Naive thymus-derived CD4-positive, alpha-beta T cell (primary cell): ENCODE results near the gene IFIT1. TPM values are rescaled to one million over a fixed set of nuclear protein-coding genes. Genes with fewer than 3 reads are reported as not detected.
A peak's percentile ranks its signal among the peaks of the same experiment; 100 is the strongest.

Experiments used
- ATAC-seq: fragments of 150-1000 bp; cut with Tn5 transposase; 2 replicates; pipeline ENCODE4 v1.10.0; 2021; ENCODE audit warnings: mild to moderate bottlenecking, moderate library complexity
- CTCF ChIA-PET: fragments of 350-600 bp; sonication (Branson Sonifier 250); formaldehyde crosslinking; loops from one replicate; lab custom pipeline; 2021; ENCODE audit warnings: antibody characterized with exemption; lab: Charles Lee
- POLR2A ChIA-PET: fragments of 350-600 bp; sonication (Branson Sonifier 250); formaldehyde crosslinking; loops from one replicate; lab custom pipeline; 2021; ENCODE audit warnings: antibody characterized with exemption, inconsistent platforms; lab: Charles Lee
- DNase-seq, 9 donors: peaks; one replicate each; pipeline versions ENCODE4 v3.0.0 to v3.0.0-alpha.2; 2020 to 2022; ENCODE audit warnings: mixed read lengths in 1 of 9
- H3K27ac ChIP-seq: one replicate; pipeline ENCODE4 v1.7.0; 2013; ENCODE audit warnings: mild to moderate bottlenecking, low read depth, low read length, moderate library complexity
- H3K27me3 ChIP-seq, 2 donors: one replicate each; pipeline ENCODE4 v1.7.0; 2013; ENCODE audit warnings: low read length in 2 of 2, mild to moderate bottlenecking in 2 of 2, moderate library complexity in 2 of 2; ENCODE audit not compliant: control insufficient read depth in 2 of 2, insufficient read depth in 2 of 2
- H3K36me3 ChIP-seq, 3 experiments: 1 replicate in 2 of 3; 2 replicates in 1 of 3; pipeline ENCODE4 v1.7.0; 2013; ENCODE audit warnings: low read length in 3 of 3, mild to moderate bottlenecking in 3 of 3, moderate library complexity in 1 of 3; ENCODE audit not compliant: insufficient read depth in 3 of 3, control insufficient read depth in 2 of 3
- H3K4me1 ChIP-seq, 2 donors: one replicate each; pipeline ENCODE4 v1.7.0; 2013; ENCODE audit warnings: low read length in 2 of 2, mild to moderate bottlenecking in 2 of 2, moderate library complexity in 1 of 2; ENCODE audit not compliant: control insufficient read depth in 2 of 2, insufficient read depth in 2 of 2
- H3K4me3 ChIP-seq: 2 replicates; pipeline ENCODE4 v1.7.0; 2013; ENCODE audit warnings: mild to moderate bottlenecking, low read length
- H3K9me3 ChIP-seq, 3 experiments: 1 replicate in 2 of 3; 2 replicates in 1 of 3; pipeline ENCODE4 v1.7.0; 2013; ENCODE audit warnings: low read length in 3 of 3; ENCODE audit not compliant: control insufficient read depth in 2 of 3
- H3K27ac Mint-ChIP-seq, 9 donors: one replicate each; pipeline ENCODE4 v1.8.0; 2020 to 2022; ENCODE audit warnings: mixed read lengths in 9 of 9, mild to moderate bottlenecking in 8 of 9, moderate library complexity in 5 of 9, inconsistent platforms in 2 of 9
- H3K27me3 Mint-ChIP-seq, 5 donors: one replicate each; pipeline ENCODE4 v1.8.0; 2021 to 2022; ENCODE audit warnings: mixed read lengths in 5 of 5, mild to moderate bottlenecking in 1 of 5
- H3K36me3 Mint-ChIP-seq, 5 donors: one replicate each; pipeline ENCODE4 v1.8.0; 2020 to 2022; ENCODE audit warnings: mixed read lengths in 5 of 5, mild to moderate bottlenecking in 3 of 5, inconsistent platforms in 1 of 5
- H3K4me1 Mint-ChIP-seq, 7 donors: one replicate each; pipeline ENCODE4 v1.8.0; 2020 to 2022; ENCODE audit warnings: mixed read lengths in 7 of 7, mild to moderate bottlenecking in 3 of 7, inconsistent platforms in 1 of 7
- H3K4me3 Mint-ChIP-seq, 10 donors: one replicate each; pipeline ENCODE4 v1.8.0; 2020 to 2022; ENCODE audit warnings: mild to moderate bottlenecking in 10 of 10, mixed read lengths in 10 of 10, moderate library complexity in 6 of 10, inconsistent platforms in 2 of 10
- H3K9me3 Mint-ChIP-seq, 11 donors: one replicate each; pipeline ENCODE4 v1.8.0; 2020 to 2022; ENCODE audit warnings: mixed read lengths in 11 of 11, mild to moderate bottlenecking in 4 of 11, inconsistent platforms in 1 of 11, moderate library complexity in 1 of 11
- intact Hi-C, 2 donors: fragments of 100-400 bp; cut with micrococcal nuclease; formaldehyde crosslinking; loops; one replicate each; pipeline ENCODE4 v1.15.1; 2023
- polyA plus RNA-seq, 2 donors: library from polyadenylated mRNA; unstranded; fragments of 300-500 nt; fragmentation: Illumina TruSeq; gene quantifications; one replicate each; pipeline ENCODE4 v1.2.3, GENCODE V29; 2021
- total RNA-seq, 6 experiments: library from RNA in 5 of 6; stranded (reverse) in 5 of 6; gene quantifications; 1 replicate in 5 of 6; 2 replicates in 1 of 6; pipeline ENCODE4 v1.2.3 and lab custom pipeline; 2021 to 2026

IFIT1 gene
- total and polyA plus RNA-seq, 7 experiments from 2014 or later = 1.7 to 16.5 (median 6.5) TPM

DNA sequence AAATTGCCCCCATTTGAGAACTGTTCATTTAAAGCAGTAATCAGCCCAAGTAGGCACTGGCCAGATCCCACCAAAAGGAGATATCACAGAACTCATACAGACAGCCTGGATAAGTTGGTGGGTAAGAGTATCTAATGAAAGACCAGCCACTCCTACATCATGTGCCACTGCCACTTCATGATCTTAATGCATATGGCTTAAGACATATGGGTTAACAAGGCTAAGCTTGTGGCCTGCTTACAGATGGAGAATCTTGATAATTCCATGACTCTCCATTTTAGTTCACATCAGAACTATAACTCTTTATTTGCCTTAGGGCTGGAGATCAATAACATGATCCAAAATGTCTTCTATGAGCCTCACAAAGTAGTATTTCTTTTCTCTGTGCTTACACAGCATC, 21.3 kb upstream of the IFIT1 start:
- no peak for ATAC-seq
- Histone ChIP-seq H3K27me3 (no peaks in the 10 kb centered on the region), H3K27ac (no peak overlapping the region), H3K9me3 (no peaks in the 10 kb centered on the region), H3K36me3 (no peaks in the 10 kb centered on the region), H3K4me3 (no peak overlapping the region), H3K4me1 (peaks cover 0 to 7% of the 10 kb centered on the region in 2 donors)
- Mint-ChIP-seq H3K4me3 (no peak overlapping the region), H3K27ac (no peak overlapping the region), H3K4me1 (peaks cover 0 to 15% (median 9%) of the 10 kb centered on the region in 7 donors), H3K36me3 (no peaks in the 10 kb centered on the region), H3K27me3 (peaks cover 0 to 27% (median 0%) of the 10 kb centered on the region in 5 donors), H3K9me3 (no peaks in the 10 kb centered on the region)
- POLR2A ChIA-PET = no interaction called here
- no peak for DNase-seq
- CTCF ChIA-PET = interaction anchor here (0.6 kb wide), 1 partner anchor 14 kb away, joined by 3 read pairs; no protein-coding TSS in a partner anchor
- intact Hi-C loops = no loop called here

DNA sequence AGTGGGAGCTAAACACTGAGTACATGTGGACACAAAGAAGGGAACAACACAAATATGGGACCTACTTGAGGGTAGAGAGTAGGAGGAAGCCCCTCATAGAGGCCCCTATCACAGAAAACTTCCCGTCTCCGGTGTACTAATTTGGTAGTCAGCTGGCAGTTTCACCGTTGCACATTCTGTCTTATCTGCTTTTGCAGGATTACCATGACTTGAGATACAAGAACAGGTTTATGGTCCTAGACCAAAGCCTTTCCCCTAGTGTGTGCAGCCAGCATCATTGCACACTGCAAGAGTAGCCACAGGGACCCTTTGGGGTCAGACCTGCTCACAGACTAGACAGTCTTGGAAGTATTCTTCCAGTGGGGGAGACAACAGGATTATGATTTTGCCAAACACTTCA, 20.4 kb upstream of the IFIT1 start:
- ChIA-PET CTCF (no interaction called here), POLR2A (interaction anchor here (1.6 kb wide), 1 partner anchor 68 kb away, joined by 3 read pairs; no protein-coding TSS in a partner anchor)
- H3K36me3 Mint-ChIP-seq = no peaks in the 10 kb centered on the region
- H3K4me1 ChIP-seq = peaks cover 0 to 7% of the 10 kb centered on the region in 2 donors
- H3K27ac Mint-ChIP-seq = no peak overlapping the region
- H3K4me3 ChIP-seq = no peak overlapping the region
- H3K4me3 Mint-ChIP-seq = no peak overlapping the region
- intact Hi-C loops = no loop called here
- ATAC-seq (no peak), DNase-seq (no peak)
- H3K4me1 Mint-ChIP-seq = peaks cover 0 to 15% (median 7%) of the 10 kb centered on the region in 7 donors
- H3K9me3 Mint-ChIP-seq = no peaks in the 10 kb centered on the region
- no peak overlapping the region for H3K27ac ChIP-seq
- no peaks in the 10 kb centered on the region for H3K36me3 ChIP-seq
- no peaks in the 10 kb centered on the region for H3K27me3 ChIP-seq
- peaks cover 0 to 32% (median 0%) of the 10 kb centered on the region in 5 donors for H3K27me3 Mint-ChIP-seq
- no peaks in the 10 kb centered on the region for H3K9me3 ChIP-seq

DNA sequence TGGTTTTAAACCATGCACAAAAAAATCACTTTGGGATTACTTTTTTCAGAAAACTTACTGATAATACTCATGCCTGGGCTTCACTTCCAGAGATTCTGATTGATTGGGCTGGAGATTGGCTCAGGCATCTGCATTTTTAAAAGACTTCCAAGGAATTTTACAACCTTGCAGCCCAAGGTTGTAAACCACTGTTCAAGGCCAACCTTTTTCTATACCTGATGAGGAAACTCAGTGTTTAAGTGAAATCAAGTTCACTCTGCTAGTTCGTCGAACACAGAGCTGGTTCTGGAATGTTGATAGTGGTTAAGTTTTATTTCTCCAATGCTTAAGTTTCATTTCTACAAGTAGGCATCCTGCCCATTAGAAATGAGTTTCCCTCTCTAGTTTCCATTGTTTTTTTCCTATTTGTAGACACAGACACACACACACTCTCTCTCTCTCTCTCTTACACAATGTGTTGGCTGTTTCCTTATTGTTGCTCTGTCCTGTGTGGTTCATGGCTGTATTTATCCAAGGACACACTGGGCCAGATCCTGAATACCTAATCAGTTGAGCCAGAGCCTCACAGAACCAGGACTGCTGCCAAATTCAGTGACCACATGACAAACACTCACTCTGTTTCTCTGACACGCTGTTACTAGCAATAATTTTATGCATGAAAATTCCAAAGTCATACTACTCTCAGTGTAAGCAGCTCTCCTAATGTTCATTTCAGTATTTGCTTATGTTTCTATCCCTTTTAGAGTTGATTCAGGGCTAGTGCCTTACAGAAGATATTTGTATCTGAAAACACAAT, 18.3 kb upstream of the IFIT1 start:
- Mint-ChIP-seq H3K27me3 (peaks cover 0 to 33% (median 0%) of the 10 kb centered on the region in 5 donors), H3K4me1 (peaks cover 0 to 13% (median 2%) of the 10 kb centered on the region in 7 donors), H3K27ac (no peak overlapping the region), H3K4me3 (no peak overlapping the region), H3K36me3 (peaks cover 0 to 4% (median 0%) of the 10 kb centered on the region in 5 donors), H3K9me3 (no peaks in the 10 kb centered on the region)
- no peak for ATAC-seq
- CTCF ChIA-PET = interaction anchor here (0.9 kb wide), 1 partner anchor 72 kb away, joined by 3 read pairs; the partner anchor contains the start of gene IFIT2
- H3K4me1 ChIP-seq = no peaks in the 10 kb centered on the region
- no peak for DNase-seq
- no peaks in the 10 kb centered on the region for H3K36me3 ChIP-seq
- no peak overlapping the region for H3K4me3 ChIP-seq
- no peak overlapping the region for H3K27ac ChIP-seq
- intact Hi-C loops = no loop called here
- H3K9me3 ChIP-seq = no peaks in the 10 kb centered on the region
- no peaks in the 10 kb centered on the region for H3K27me3 ChIP-seq
- POLR2A ChIA-PET = interaction anchor here (0.9 kb wide), 1 partner anchor 19 kb away, joined by 3 read pairs; the partner anchor contains the start of gene IFIT1

DNA sequence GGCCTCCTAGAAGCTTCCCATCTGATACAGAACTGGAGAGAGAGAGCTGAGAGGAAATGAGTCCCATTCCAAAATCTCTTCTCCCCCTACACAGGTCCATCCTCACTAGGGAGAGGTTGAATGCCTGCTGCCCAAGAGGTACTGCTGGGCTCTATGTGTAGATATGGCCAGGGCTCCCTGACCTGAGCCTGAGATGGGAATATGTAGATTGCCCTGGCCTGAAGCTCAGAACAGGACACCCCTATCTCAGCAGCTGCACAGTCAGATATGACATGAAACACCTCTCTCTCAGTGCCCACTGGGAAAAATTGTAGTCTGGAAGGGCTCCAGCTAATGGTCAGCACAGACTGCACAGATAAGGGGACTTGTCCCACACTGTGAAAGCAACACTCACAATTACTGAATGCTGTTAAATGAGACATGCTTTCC, 17.7 kb upstream of the IFIT1 start:
- Mint-ChIP-seq H3K4me1 (peaks cover 0 to 7% (median 0%) of the 10 kb centered on the region in 7 donors), H3K36me3 (peaks cover 0 to 4% (median 0%) of the 10 kb centered on the region in 5 donors), H3K4me3 (no peak overlapping the region), H3K9me3 (no peaks in the 10 kb centered on the region), H3K27ac (no peak overlapping the region), H3K27me3 (peaks cover 0 to 31% (median 0%) of the 10 kb centered on the region in 5 donors)
- intact Hi-C loops = no loop called here
- no peaks in the 10 kb centered on the region for H3K9me3 ChIP-seq
- DNase-seq (no peak), ATAC-seq (no peak)
- H3K36me3 ChIP-seq = no peaks in the 10 kb centered on the region
- H3K27ac ChIP-seq = no peak overlapping the region
- H3K4me1 ChIP-seq = no peaks in the 10 kb centered on the region
- POLR2A ChIA-PET = interaction anchor here (0.9 kb wide), 1 partner anchor 18 kb away, joined by 3 read pairs; the partner anchor contains the start of gene IFIT1
- H3K27me3 ChIP-seq = no peaks in the 10 kb centered on the region
- no peak overlapping the region for H3K4me3 ChIP-seq
- CTCF ChIA-PET = interaction anchor here (0.9 kb wide), 1 partner anchor 73 kb away, joined by 3 read pairs; the partner anchor contains the start of gene IFIT2

DNA sequence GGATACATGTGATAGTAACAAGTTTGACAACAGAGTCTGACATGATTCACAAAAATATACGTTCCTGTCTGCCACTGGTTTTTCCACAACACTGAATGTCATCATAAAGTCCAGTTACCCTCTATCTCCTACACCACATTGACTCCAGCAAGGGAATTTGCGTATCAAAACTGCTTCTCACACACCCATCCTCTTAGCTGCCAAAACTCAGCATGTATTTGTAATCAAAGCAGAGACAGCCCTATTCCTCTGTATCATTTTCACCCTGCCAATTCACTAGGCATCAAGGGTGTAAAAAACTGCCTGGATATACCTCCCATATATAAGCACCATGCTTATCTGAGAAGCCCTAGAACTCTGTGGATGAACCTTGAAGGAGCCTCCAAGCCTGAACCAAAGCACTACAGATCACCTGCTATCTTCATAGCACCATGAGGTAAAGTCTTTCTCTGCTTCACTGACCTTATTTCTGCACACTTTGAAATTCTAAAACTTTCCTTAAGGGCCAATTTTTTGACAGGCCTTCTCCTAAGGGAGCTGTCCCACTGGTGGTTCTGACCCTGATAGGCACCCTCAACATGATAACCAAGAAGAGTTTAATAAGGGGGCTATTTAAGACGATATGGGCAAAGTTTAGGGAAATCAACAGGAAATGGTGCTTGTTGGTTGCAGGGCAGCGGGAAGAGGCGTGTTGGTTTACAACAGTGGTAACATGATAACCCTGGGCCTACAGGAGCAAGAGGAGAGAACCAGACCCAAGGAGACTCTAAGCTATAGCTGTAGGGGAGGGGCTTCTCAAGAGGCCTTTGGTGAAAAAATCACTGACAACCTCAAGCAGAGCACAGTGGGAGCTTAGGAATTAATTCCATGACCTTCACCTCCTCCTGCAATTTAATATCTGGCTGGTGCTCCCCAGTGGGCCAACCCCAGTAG, 14.5 kb upstream of the IFIT1 start, which contains the start of gene IFIT1B:
TSS of gene IFIT1B (plus strand) at position 352 of the 933 bp plus-strand sequence. CDS start at position 432, 80 bp downstream.
- Histone ChIP-seq H3K27ac (no peak within 1 kb of the TSS), H3K4me3 (no peak within 1 kb of the TSS), H3K36me3 (no peaks in the 10 kb centered on the region), H3K4me1 (no peaks in the 10 kb centered on the region), H3K9me3 (no peaks in the 10 kb centered on the region), H3K27me3 (no peaks in the 10 kb centered on the region)
- Mint-ChIP-seq H3K9me3 (no peaks in the 10 kb centered on the region), H3K36me3 (peaks cover 0 to 4% (median 0%) of the 10 kb centered on the region in 5 donors), H3K4me1 (peaks cover 0 to 6% (median 0%) of the 10 kb centered on the region in 7 donors), H3K27ac (peak within 1 kb of the TSS in 2 of 9 donors; percentile 7 to 59), H3K4me3 (no peak within 1 kb of the TSS), H3K27me3 (peaks cover 0 to 19% (median 0%) of the 10 kb centered on the region in 5 donors)
- ChIA-PET CTCF (interaction anchor here (0.7 to 1.2 kb wide), 2 partner anchors 14 to 179 kb away, joined by 3 to 4 read pairs; no protein-coding TSS in a partner anchor), POLR2A (no interaction called here)
- no peak for ATAC-seq
- intact Hi-C loops = no loop called here
- DNase-seq = no peak

DNA sequence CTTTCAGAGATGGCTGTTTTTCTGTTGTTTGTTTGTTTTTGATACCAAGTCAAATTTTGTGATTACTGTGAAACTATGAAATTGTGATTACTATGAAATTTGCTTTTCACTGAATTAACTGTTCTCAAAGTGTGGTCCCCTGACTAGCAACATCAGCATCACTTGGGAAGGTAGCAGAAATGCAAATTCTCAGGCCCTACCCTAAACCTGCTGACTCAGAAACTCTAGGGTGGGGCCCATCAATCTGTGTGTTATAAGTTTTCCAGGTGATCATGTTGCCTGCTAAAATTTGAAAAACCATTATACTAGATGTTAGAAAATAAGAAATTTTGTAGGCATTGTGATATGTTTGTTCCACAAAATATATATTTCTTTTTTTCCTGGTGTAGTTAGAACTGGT, 13.3 kb upstream of the IFIT1 start:
- Histone ChIP-seq H3K27me3 (no peaks in the 10 kb centered on the region), H3K4me1 (no peaks in the 10 kb centered on the region), H3K36me3 (no peaks in the 10 kb centered on the region), H3K4me3 (no peak overlapping the region), H3K9me3 (no peaks in the 10 kb centered on the region), H3K27ac (no peak overlapping the region)
- Mint-ChIP-seq H3K27me3 (peaks cover 0 to 25% (median 0%) of the 10 kb centered on the region in 5 donors), H3K4me1 (peaks cover 0 to 4% (median 0%) of the 10 kb centered on the region in 7 donors), H3K4me3 (no peak overlapping the region), H3K36me3 (peaks cover 0 to 4% (median 0%) of the 10 kb centered on the region in 5 donors), H3K27ac (no peak overlapping the region), H3K9me3 (no peaks in the 10 kb centered on the region)
- ATAC-seq = no peak
- POLR2A ChIA-PET = no interaction called here
- intact Hi-C loops = no loop called here
- CTCF ChIA-PET = interaction anchor here (1.2 kb wide), 1 partner anchor 178 kb away, joined by 4 read pairs; no protein-coding TSS in a partner anchor
- DNase-seq = no peak
